HG02642 (cell line): ENCODE measurements around the gene SETD4.
A peak's percentile ranks its signal among the peaks of the same experiment; 100 is the strongest.

Experiments used
- ATAC-seq: cut with Tn5 transposase; IDR thresholded peaks from one replicate; pipeline ENCODE4 v1.9.1; 2021; ENCODE audit warnings: mild to moderate bottlenecking; ENCODE audit not compliant: unreplicated experiment, poor library complexity

Gene SETD4

DNA sequence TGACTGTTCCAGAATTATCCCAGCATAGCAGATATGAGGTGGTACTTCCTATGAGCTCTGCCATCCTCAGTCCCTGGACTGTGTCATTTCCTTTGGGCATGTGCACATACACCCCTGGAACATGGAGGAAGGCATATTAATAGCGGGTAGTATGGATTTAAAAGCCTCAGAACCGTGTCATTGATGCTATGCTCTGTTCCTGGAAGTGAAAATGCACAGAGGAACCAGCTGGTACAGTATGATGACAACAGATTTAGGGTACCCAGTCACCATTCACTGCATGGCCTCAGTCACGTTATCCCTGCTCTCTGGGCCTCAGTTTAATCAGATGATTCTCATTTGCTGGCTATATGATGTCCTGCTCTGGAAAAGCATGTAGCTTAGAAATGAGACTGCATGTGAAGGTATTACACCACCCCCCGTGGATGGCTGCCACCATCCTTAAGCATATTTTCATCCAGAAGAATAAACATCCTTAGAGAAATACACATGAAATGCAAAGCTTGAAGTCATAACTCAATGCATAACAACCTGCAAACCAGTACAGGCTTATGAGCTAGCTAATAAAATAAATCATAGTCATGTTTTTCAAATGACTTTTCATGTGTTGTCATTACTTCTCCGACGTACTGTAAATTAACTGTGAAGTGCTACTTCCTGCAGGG, 37.8 kb downstream of the SETD4 start:
- no peak for ATAC-seq

DNA sequence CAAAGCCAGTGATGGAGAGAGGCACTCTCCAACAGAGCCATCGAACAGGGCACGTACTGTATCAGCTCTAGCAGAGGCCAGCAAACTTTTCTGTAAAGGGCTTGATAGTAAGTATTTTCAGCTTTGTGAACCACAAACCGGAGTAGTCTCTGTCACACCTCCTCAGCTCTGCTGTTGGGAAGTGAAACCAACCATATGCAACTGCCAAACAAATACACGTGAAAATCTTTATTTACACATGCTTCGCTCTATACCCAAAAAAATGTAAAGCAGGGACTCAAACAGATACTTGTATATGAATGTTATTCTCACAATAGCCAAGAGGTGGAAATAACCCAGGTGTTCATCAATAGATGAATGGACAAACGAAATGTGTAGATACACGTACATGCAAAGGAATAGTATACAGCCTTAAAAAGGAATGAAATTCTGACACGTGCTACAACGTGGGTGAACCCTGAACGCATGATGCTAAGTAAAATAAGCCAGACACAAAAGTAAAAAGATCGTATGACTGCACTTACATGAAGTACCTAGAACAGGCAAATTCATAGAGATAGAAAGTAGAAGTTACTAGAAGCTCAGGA, 39.0 kb downstream of the SETD4 start:
- peak; percentile 60 for ATAC-seq

GRCh38 chr21:36015045-36015444, 45.3 kb downstream of the SETD4 start:
- ATAC-seq = no peak

- no peak for ATAC-seq
Observed at GRCh38 chr21:36010801-36011200, 49.5 kb downstream of the SETD4 start.

DNA sequence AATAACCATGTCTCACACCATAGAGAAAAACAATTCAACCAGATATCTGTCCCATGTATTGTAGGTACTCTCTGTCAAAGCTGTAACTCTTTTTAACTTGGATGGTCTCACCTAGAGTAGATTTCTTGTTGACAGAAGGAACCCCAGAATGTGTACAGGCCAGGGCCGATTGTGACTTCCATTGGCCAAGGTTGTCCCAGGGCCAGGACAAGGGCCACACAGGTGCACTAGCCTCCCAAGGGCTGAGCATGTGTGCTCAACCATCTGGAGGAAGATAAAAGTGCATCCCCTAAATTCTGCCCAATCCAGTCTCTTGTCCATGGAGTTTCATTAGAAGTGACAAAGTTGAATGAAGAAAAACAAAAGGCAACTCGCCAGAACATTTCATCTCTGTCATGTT, 51.8 kb downstream of the SETD4 start:
- ATAC-seq = no peak

- no peak for ATAC-seq
Observed at GRCh38 chr21:36005879-36006400, 54.4 kb downstream of the SETD4 start.

- no peak for ATAC-seq
Observed at GRCh38 chr21:36005018-36005417, 55.3 kb downstream of the SETD4 start.

- ATAC-seq = no peak
Observed at GRCh38 chr21:36004441-36004840, 55.9 kb downstream of the SETD4 start.

DNA sequence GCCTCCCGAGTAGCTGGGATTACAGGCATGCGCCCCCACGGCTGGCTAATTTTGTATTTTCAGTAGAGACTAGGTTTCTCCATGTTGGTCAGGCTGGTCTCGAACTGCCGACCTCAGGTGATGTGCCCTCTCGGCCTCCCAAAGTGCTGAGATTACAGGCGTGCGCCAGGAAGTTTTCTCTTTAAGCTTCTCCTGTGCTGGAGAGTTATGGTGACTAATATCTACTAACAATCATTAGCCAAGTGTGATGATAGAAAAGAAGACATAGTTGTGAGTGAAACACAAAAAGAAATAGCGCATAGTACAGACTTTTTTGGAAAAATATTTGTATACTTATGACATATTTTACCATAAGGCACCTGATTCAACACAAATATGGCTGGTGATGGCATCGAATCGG, 56.5 kb downstream of the SETD4 start:
- ATAC-seq = no peak

GRCh38 chr21:35996217-35996616, 64.1 kb downstream of the SETD4 start:
- ATAC-seq = no peak

DNA sequence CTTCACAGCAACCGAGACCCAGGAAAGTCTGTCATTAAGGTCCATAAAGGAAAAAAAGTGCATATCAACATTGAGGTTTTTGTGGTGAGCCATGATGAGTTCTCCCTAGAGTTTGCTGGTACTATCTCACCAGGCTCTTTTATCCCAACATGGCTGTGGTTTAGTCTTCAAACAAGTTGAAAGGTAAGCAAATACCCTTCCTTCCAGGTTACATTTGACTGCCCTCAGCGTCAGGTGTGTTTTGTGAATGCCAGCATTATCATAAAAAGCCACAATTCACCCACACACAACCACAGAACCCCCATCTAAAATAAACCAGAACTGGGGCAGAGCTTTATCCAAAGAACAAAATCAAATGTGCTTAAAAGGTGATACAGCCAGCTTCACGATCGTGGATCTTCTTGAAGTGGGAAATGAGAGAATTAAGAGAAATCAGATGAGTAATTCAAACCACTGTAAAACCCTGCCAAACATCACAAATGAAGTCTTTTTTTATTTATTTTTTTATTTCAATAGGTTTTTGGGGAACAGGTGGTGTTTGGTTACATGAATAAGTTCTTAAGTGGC, 64.7 kb downstream of the SETD4 start:
- ATAC-seq = no peak

DNA sequence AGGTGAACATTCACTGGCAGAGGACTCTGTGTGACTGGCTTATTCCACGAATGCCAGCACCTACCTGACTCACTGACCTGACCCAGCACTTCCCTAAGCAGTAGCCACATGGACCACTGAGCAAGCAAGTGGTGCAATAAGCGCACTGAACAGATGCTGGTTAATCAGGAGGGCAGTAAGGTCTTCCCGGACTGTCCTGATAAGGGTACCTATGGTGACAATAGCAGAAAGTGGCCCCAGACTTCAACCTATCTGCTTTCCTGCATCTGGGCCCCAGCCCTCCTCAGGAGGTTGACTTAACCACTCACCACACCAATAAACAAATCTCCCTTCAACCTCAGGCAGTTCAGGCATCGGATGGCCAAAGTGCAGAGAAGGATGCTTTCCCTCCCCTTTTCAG, 65.7 kb downstream of the SETD4 start:
- ATAC-seq = no peak

DNA sequence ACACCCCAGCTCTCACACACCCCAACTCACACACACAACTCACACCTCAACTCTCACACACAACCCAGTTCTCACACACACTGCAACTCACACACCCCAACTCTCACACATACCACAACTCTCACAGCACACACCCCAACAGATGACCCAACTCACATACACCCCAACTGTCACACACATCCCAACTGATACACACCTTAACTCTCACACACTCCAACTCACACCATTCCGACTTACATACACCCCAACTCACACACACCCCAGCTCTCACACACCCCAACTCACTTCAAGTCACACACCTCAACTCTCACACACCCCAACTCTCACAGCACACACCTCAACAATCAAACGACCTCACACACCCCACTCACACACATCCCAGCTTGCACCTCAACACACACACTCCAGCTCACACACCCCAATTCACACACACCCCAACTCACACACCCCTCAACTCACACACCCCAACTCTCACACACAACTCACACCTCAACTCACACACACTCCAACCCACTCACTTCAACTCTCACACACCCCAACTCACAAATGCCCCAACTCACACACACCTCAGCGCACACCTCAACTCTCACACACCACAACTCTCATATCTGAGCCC, 66.3 kb downstream of the SETD4 start:
- ATAC-seq = no peak

DNA sequence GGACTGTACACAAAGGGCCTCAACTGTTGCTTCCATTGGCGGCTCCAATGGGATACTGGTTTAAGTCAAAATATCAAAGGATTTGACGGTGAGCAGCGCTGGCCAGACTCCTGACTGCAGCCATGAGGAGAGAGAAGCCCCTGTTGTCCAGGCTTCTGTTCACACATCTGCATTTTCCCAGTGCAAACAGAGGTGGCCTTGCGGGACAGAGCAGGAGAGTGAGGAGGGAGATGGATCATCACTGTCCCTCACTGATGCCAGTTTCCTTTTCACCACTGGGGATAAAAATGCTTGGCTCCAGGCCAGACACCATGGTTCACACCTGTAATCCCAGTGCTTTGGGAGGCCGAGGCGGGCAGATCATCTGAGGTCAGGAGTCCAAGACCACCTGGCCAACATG, 69.2 kb downstream of the SETD4 start:
- ATAC-seq = no peak

DNA sequence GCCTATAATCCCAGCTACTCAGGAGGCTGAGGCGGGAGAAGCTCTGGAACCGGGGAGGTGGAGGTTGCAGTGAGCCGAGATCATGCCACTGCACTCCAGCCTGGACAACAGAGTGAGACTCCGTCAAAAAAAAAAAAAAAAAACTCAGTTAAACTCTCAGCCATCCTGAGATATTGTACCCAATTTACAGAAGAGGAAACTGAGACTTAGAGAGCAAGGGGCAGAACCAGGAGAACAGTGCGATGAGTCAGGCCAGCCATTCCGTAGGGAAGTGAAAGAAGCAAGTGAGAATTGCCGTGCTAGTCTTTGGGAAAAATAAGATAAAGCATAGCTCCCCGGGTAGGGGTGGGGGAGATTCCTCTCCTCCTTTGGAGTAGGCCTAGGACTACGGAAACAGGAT, 69.7 kb downstream of the SETD4 start:
- no peak for ATAC-seq

DNA sequence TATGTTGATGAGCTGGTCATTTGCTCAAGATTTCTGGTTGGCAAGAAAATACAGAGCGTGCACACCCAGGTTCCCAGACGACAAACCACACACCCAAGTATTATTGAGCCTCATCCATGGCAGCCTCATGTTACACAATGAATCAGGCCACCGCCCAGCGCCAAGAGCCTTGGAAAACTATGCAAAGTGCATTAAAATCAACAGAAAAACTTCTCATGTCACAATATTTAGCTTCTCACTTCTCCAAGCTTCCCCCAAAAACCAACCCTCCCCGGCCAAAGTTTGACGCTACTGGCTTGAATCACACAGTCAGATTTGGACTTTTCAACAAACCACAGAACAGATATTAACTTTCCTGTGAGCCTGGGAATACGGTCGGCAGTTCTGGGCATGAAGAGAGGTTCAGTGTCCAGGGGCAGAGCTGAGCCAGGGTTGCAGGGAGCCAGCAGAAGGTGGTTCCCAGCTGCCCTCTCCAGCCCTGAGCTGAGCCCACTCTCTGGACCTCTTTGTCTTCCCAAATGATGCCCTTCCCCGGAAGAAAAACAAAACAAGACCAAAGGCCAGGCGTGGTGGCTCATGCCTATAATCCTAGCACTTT, 71.1 kb downstream of the SETD4 start:
- no peak for ATAC-seq

GRCh38 chr21:35988416-35989137, 71.7 kb downstream of the SETD4 start:
- no peak for ATAC-seq

- ATAC-seq = no peak
Observed at GRCh38 chr21:35987475-35987874, 72.9 kb downstream of the SETD4 start.

DNA sequence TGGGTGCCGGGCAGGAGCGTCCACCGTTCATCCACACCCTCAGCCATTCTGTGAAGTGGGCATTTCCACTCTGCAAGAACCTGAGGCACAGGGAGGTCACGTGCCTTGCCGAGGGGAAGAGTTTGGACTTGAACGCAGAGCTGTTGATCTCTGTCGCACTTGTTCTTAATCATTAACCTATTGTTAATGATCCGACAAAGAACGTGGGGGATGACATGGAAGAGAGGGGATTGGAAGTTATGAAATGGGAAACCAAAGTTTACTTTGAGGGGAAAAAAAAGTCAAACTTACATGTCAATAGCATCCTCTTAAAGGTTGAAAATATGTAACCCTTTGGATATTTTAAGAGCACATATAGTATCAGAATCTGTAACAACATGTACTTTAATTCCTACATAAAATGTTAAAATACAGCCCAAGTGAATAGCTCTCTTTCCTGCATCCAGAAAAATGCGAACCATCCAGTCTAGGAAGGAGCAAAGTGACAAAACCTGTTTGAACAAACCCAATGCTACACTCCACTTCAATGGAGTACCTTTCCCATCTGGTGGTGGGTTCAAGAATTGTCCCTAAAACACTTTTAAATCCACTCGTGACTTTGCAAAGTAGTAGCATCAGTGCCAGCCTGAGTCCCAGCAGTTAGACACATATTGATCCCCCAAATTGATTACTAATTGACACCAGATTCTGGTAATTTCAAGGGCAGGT, 75.5 kb downstream of the SETD4 start:
- ATAC-seq = no peak
